Esophagus muscularis mucosa (tissue), 4 donors: ENCODE results near the gene LRRC25. TPM values are rescaled to one million over a fixed set of nuclear protein-coding genes. Genes with fewer than 3 reads are reported as not detected.

Source experiments
- DNase-seq: peaks from one replicate; pipeline ENCODE4 v3.0.0-alpha.2; 2017; ENCODE audit errors: extremely low spot score
- H3K27ac ChIP-seq, 4 donors: fragments of 200-600 bp; sonication (generic); replicated peaks in 1 of 4; 1 replicate in 3 of 4; 2 replicates in 1 of 4; pipeline ENCODE4 v1.5.1; 2016 to 2019; ENCODE audit warnings: mild to moderate bottlenecking in 1 of 4
- H3K27me3 ChIP-seq, 4 donors: fragments of 200-600 bp; sonication (generic); one replicate each; pipeline versions ENCODE4 v1.5.1 to v1.6.0; 2016 to 2019
- H3K36me3 ChIP-seq, 4 donors: fragments of 200-600 bp; sonication (generic); one replicate each; pipeline ENCODE4 v1.5.1; 2016 to 2019
- H3K4me1 ChIP-seq, 4 donors: fragments of 200-600 bp; sonication (generic); one replicate each; pipeline ENCODE4 v1.5.1; 2016 to 2019
- H3K4me3 ChIP-seq, 4 donors: fragments of 200-600 bp; sonication (generic); 1 replicate in 2 of 4; 2 replicates in 2 of 4; pipeline ENCODE4 v1.5.1; 2016 to 2019; ENCODE audit warnings: mild to moderate bottlenecking in 4 of 4, moderate library complexity in 1 of 4
- H3K9me3 ChIP-seq, 4 donors: fragments of 200-600 bp; sonication (generic); 1 replicate in 3 of 4; 2 replicates in 1 of 4; pipeline ENCODE4 v1.5.1; 2016 to 2019
- CTCF ChIP-seq, 3 experiments: fragments of 200-600 bp in 2 of 3; fragments of 450-650 bp in 1 of 3; sonication (generic) in 2 of 3; IDR thresholded peaks; one replicate each; pipeline ENCODE4 v1.5.1; 2017 to 2019; ENCODE audit warnings: antibody characterized with exemption in 3 of 3, mild to moderate bottlenecking in 2 of 3, moderate library complexity in 1 of 3
- EP300 ChIP-seq: sonication (generic); formaldehyde crosslinking; IDR thresholded peaks from one replicate; pipeline ENCODE4 v1.6.1; 2017; ENCODE audit warnings: antibody characterized with exemption
- POLR2A ChIP-seq: fragments of 450-650 bp; IDR thresholded peaks from one replicate; pipeline ENCODE4 v1.6.1; 2017; ENCODE audit warnings: antibody characterized with exemption, moderate library complexity, mild to moderate bottlenecking, low read depth
- POLR2AphosphoS5 ChIP-seq, 2 donors: sonication (generic); formaldehyde crosslinking; IDR thresholded peaks; one replicate each; pipeline ENCODE4 v1.6.1; 2017; ENCODE audit warnings: antibody characterized with exemption in 2 of 2
- WGBS: methylation state at CpG from one replicate; pipeline ENCODE4 v1.1.5; 2018; 5-methylcytosine and 5-hydroxymethylcytosine counted together
- intact Hi-C: fragments of 100-400 bp; cut with DNase I; formaldehyde crosslinking; loops from one replicate; pipeline ENCODE4 v1.15.1; 2023
- total RNA-seq, 4 donors: library from RNA; depleted of rRNA; stranded (reverse); fragments of >200 nt; gene quantifications; one replicate each; pipeline versions ENCODE4 v1.1.0 to v1.2.1, GENCODE V29; 2016

LRRC25 gene
- total RNA-seq, 4 donors from 2014 or later = 5.8 to 20.4 (median 7.0) TPM

- peak overlapping the region in 3 of 4 donors; percentile 57 to 78 (median 58) for H3K4me3 ChIP-seq
Observed at GRCh38 chr19:18435842-18436670, 38.6 kb upstream of the LRRC25 start.

DNA sequence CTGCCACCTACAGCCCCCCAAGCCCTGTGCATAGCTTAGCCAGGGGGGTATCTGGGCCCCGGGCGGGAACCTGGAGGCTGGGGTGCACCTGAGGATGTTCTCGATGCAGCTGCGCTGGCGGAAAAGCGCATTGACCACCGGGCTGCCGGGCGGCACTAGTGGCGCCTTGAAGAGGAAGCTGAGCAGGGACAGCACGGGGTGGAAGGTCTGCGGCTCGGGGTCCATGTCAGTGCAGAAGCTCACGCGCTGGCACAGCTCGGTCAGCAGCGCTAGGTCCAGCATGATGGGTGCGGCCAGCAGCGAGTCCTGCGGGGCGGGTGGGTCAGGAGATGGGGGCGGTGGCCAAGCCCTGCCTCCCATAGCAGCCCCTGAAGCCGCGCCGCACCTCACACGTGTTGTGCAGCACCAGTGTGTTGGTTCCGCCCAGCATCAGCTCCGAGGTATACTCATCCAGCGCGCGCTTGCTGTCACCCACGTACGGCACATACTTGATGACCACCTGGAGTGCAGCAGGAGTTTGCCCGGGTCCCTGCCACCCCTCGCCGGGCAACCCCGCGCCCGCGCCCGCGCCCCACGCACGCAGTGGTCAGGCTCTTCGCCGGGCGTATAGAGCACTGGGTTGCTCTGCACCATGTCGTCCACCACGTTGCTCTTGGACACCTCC is 37.9 kb upstream of the LRRC25 start:
- H3K27ac ChIP-seq = peak overlapping the region in 1 of 4 donors; percentile 79
- no peaks in the 10 kb centered on the region for H3K27me3 ChIP-seq
- no peaks in the 10 kb centered on the region for H3K9me3 ChIP-seq
- WGBS = 94% methylated on average over 37 of the region's 49 CpGs
- H3K4me1 ChIP-seq = peaks cover 32 to 84% (median 67%) of the 10 kb centered on the region in 4 donors
- intact Hi-C loops = no loop called here
- H3K4me3 ChIP-seq = no peak overlapping the region
- TF ChIP-seq POLR2AphosphoS5 (IDR thresholded peaks at IDR 0.05) (no peak), POLR2A (no peak), EP300 (no peak), CTCF (IDR thresholded peaks at IDR 0.05) (no peak)
- DNase-seq = no peak
- peaks cover 0 to 25% (median 20%) of the 10 kb centered on the region in 4 donors for H3K36me3 ChIP-seq

More at GRCh38 chr19:18435842-18436670, 38.6 kb upstream of the LRRC25 start:
- Histone ChIP-seq H3K9me3 (no peaks in the 10 kb centered on the region), H3K27ac (peak overlapping the region; percentile 68 to 86 (median 75)), H3K4me1 (peaks cover 32 to 78% (median 63%) of the 10 kb centered on the region in 4 donors), H3K27me3 (no peaks in the 10 kb centered on the region), H3K36me3 (peaks cover 0 to 20% (median 15%) of the 10 kb centered on the region in 4 donors)
- TF ChIP-seq CTCF (IDR thresholded peaks at IDR 0.05) (no peak), POLR2AphosphoS5 (IDR thresholded peaks at IDR 0.05) (no peak), POLR2A (no peak), EP300 (no peak)
- no peak for DNase-seq
- 85% methylated on average over 45 of the region's 46 CpGs for WGBS
- intact Hi-C loops = no loop called here

- TF ChIP-seq POLR2A (no peak), CTCF (IDR thresholded peaks at IDR 0.05) (no peak), EP300 (no peak), POLR2AphosphoS5 (IDR thresholded peaks at IDR 0.05) (no peak)
- H3K9me3 ChIP-seq = no peaks in the 10 kb centered on the region
- H3K4me3 ChIP-seq = peak overlapping the region; percentile 56 to 65 (median 62)
- H3K36me3 ChIP-seq = peaks cover 0 to 25% (median 20%) of the 10 kb centered on the region in 4 donors
- intact Hi-C loops = no loop called here
- no peaks in the 10 kb centered on the region for H3K27me3 ChIP-seq
- DNase-seq = no peak
- WGBS = 85% methylated on average over 18 of the region's 21 CpGs
- peaks cover 36 to 86% (median 67%) of the 10 kb centered on the region in 4 donors for H3K4me1 ChIP-seq
- peak overlapping the region; percentile 68 to 79 (median 72) for H3K27ac ChIP-seq
Observed at GRCh38 chr19:18434411-18435175, 37.2 kb upstream of the LRRC25 start.

DNA sequence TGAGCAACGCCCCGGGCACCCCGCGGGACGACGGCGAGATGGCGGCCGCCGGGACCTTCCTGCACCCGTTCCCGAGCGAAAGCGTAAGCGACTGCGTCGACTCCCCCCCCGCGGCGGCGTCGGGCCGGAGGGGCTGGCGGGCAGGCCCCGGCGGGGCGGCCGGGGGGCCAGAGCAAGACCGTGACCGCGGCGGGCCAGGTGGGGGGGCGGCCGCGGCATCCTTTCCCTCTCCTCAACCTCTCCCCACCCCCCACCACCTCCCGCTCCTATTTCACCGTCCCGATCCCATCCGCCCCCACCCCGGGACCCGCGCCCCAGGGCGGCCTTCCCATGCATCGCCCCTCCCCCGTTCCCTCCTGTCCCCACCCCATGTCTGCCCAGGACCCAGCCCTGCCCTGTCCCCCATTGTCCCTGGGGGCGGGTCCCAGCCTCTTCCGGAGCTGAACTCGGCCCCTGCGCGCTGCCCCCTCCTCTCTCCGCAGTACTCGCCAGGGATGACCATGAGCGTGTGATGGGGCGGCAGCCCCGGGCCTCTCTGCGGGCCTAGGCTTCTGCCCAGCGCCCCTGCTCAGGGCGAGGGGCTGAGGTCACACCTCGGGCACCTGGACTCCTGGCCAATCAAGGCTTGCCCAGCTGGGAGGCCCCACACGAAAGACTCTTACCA is 36.4 kb upstream of the LRRC25 start:
- intact Hi-C loops = no loop called here
- Histone ChIP-seq H3K27ac (peak overlapping the region; percentile 68 to 79 (median 72)), H3K4me1 (peaks cover 43 to 86% (median 67%) of the 10 kb centered on the region in 4 donors), H3K36me3 (peaks cover 0 to 25% (median 20%) of the 10 kb centered on the region in 4 donors), H3K9me3 (no peaks in the 10 kb centered on the region), H3K4me3 (peak overlapping the region; percentile 56 to 65 (median 62)), H3K27me3 (no peaks in the 10 kb centered on the region)
- DNase-seq = no peak
- TF ChIP-seq CTCF (IDR thresholded peaks at IDR 0.05) = no peak
- TF ChIP-seq EP300 = no peak
- no peak for TF ChIP-seq POLR2AphosphoS5 (IDR thresholded peaks at IDR 0.05)
- no peak for TF ChIP-seq POLR2A
- WGBS = 8% methylated on average over 11 of the region's 60 CpGs
